GM10248 (cell line): ENCODE data around the gene CTIF.

Experiments used
- CTCF ChIA-PET: fragments of 300-600 bp; sonication (Branson Sonifier 250); formaldehyde crosslinking; extraction: SDS; loops from one replicate; lab custom pipeline; 2021; ENCODE audit warnings: antibody characterized with exemption; lab: Yijun Ruan, JAX
- POLR2A ChIA-PET: fragments of 350-650 bp; sonication (Branson Sonifier 250); formaldehyde crosslinking; extraction: SDS; loops from one replicate; lab custom pipeline; 2020; ENCODE audit warnings: antibody characterized with exemption; lab: Yijun Ruan, JAX
- DNase-seq: peaks from one replicate; pipeline ENCODE4 v3.0.0; 2012; ENCODE audit errors: extremely low spot score
- TF ChIP-seq, protein P1 (sequence below): IDR thresholded peaks from 2 replicates; pipeline ENCODE4 v1.5.1; 2012; ENCODE audit warnings: mild to moderate bottlenecking, low read depth; ENCODE audit errors: extremely low read depth, missing control alignments, control extremely low read depth

Gene CTIF

GRCh38 chr18:48859311-48860268 lies 320.8 kb downstream of the CTIF start:
- TF ChIP-seq, protein P1, sequence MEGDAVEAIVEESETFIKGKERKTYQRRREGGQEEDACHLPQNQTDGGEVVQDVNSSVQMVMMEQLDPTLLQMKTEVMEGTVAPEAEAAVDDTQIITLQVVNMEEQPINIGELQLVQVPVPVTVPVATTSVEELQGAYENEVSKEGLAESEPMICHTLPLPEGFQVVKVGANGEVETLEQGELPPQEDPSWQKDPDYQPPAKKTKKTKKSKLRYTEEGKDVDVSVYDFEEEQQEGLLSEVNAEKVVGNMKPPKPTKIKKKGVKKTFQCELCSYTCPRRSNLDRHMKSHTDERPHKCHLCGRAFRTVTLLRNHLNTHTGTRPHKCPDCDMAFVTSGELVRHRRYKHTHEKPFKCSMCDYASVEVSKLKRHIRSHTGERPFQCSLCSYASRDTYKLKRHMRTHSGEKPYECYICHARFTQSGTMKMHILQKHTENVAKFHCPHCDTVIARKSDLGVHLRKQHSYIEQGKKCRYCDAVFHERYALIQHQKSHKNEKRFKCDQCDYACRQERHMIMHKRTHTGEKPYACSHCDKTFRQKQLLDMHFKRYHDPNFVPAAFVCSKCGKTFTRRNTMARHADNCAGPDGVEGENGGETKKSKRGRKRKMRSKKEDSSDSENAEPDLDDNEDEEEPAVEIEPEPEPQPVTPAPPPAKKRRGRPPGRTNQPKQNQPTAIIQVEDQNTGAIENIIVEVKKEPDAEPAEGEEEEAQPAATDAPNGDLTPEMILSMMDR = no peak
- ChIA-PET POLR2A (no interaction called here), CTCF (interaction anchor here (0.8 to 1.2 kb wide), 3 partner anchors 10 to 37 kb away, joined by 3 read pairs; no protein-coding TSS in a partner anchor)
- no peak for DNase-seq

DNA sequence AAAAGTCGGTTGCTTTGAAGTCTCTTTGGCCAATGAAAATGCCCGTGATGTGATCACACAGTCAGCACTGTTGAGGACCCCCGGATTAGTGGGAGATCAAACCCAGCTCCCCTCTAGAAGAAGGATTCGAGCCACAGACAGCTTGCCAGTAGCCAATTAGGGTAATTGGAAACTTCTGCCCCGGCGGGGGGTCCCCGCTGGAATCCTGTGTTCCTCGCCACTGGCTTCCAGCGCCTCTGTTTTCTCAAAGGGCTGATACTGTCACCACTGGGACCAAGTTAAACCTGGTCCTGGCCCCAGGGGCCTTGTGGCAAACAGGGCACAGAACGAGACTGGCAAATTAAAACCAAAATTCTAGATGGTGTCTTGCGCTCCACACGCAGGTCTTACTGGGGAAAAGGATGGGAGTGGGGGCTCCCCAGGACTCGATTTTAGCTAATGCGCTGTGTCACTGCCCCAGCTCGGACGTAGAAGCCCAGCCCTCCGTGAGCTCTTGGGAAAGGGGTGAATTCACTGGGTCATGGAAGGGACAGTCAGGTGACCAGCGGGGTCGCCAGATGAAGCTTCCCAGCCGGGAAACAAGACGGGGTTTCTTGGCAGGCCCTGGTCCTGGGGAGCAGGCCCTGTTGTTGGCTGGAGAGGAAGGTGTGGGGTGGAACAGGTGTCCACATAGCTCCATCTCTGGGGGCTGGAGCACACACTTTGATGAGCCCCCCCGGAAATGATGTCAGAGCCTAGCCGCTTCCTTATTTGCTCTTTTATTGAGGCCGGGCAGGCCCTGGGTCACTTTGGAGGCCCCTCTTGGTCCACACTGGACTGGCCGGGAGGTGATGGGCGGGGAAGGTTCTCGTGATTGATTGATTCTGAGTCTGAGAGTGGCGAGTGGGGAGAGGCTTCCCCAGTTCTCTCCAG lies 321.7 kb downstream of the CTIF start:
- DNase-seq = no peak
- CTCF ChIA-PET = interaction anchor here (0.8 kb wide), 1 partner anchor 36 kb away, joined by 3 read pairs; no protein-coding TSS in a partner anchor
- TF ChIP-seq, protein P1 = no peak
- POLR2A ChIA-PET = no interaction called here

- POLR2A ChIA-PET = no interaction called here
- TF ChIP-seq, protein P1 = no peak
- CTCF ChIA-PET = no interaction called here
- DNase-seq = no peak
These were observed 322.4 kb downstream of the CTIF start for GRCh38 chr18:48861181-48861708.

GRCh38 chr18:48862132-48862531 lies 323.3 kb downstream of the CTIF start:
- POLR2A ChIA-PET = no interaction called here
- DNase-seq = no peak
- TF ChIP-seq, protein P1 = no peak
- CTCF ChIA-PET = no interaction called here

DNA sequence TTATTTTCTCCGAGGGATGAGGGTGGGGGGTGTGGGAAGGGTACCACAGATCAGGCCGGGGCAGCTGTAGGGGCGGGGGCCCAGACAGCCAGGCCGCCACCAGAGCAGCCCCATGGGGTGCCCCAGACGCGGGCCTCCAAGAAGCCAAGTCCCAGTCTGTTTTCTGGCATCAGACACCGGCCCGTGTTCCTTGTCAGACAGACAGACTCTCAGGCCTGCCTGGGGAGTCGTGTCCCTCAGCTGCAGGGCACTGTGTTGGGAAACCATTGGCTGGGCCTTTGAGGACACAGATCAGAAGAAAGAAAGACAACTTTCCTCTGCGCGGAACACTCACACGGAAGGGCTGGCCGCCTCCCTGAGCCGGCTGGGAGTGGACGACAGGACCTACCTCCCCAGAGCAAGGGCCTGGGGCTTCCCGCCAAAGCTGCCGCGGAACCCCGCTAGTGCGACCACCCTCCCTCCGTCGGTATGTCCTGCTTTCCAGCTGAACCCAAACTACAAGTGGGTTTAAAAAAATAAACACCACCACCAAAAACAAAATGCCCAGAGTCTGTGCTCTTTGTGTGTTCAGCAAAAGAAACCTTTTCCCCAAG lies 323.9 kb downstream of the CTIF start:
- DNase-seq = no peak
- TF ChIP-seq, protein P1 = no peak
- POLR2A ChIA-PET = no interaction called here
- CTCF ChIA-PET = no interaction called here

DNA sequence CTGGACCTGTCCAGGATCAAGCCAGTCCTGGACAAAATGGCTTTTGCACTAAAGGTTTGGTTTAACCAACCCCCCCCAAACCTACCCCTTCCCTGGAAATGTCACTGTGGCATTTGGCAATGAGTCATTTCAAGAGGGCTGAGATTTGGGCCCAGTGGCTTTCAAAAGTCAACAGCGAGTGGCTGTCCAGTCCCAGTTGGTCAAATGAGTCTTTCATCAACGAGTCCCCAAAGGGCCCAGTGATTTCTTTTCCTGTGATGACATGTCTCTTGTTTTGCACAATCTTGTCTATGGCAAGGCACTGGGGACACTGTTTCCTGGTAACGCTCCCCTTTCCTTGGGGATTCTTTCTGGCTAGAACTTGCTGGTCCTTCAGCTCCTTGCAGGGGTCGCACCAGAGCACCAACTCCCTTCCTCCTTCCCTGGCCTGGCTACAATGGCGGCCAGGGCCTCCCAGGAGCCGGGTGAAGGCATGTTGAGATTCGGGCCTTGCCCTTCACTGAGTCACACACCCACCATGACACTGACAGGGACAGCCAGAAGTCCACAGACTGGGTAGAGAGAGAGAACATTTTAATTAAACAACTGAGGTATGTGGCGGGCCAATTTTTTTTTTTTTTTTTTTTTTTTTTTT lies 324.7 kb downstream of the CTIF start:
- TF ChIP-seq, protein P1 = no peak
- ChIA-PET POLR2A (interaction anchor here (0.6 kb wide), 1 partner anchor 34 kb away, joined by 3 read pairs; no protein-coding TSS in a partner anchor), CTCF (interaction anchor here (1.5 kb wide), 1 partner anchor 55 kb away, joined by 3 read pairs; no protein-coding TSS in a partner anchor)
- no peak for DNase-seq
